ENCODE data around the gene FNDC11. TPM values are rescaled to one million over a fixed set of nuclear protein-coding genes. Genes with fewer than 3 reads are reported as not detected.

FNDC11 gene
- total and polyA plus RNA-seq, 4 donors = under 0.01 to 0.01 TPM; not detected in 2

- Histone ChIP-seq H3K27ac (ENCODE audit: low read depth in 1 of 2, low read length in 2 of 2) (peak overlapping the region in 1 of 2 donors; percentile 9), H3K9me3 (ENCODE audit: control insufficient read depth in 4 of 4, low read length in 3 of 4) (no peaks in the 10 kb centered on the region), H3K27me3 (ENCODE audit: control insufficient read depth in 4 of 4, insufficient read depth in 4 of 4, low read length in 3 of 4) (no peaks in the 10 kb centered on the region), H3K36me3 (ENCODE audit: control insufficient read depth in 4 of 4, insufficient read depth in 3 of 4, low read depth in 1 of 4, low read length in 3 of 4) (peaks cover 0 to 7% (median 0%) of the 10 kb centered on the region in 4 donors), H3K4me1 (ENCODE audit: control insufficient read depth in 4 of 4, insufficient read depth in 4 of 4, low read length in 3 of 4) (peaks cover 6 to 28% (median 20%) of the 10 kb centered on the region in 4 donors), H3K4me3 (ENCODE audit: low read depth in 1 of 3, low read length in 3 of 3) (peak overlapping the region; percentile 68 to 96 (median 71)), H3K9ac (ENCODE audit: low read depth in 1 of 2, low read length in 2 of 2) (peak overlapping the region; percentile 94 to 95)
- no peak for DNase-seq (ENCODE audit: low spot score)
- no peak for TF ChIP-seq TAF1 (conservative IDR thresholded peaks at IDR 0.05)
- TF ChIP-seq HNF4G (IDR thresholded peaks at IDR 0.05) = no peak
- no peak for TF ChIP-seq RAD21 (IDR thresholded peaks at IDR 0.05)
- no peak for TF ChIP-seq FOXA2 (IDR thresholded peaks at IDR 0.05)
- TF ChIP-seq RXRA (IDR thresholded peaks at IDR 0.05) = no peak
- TF ChIP-seq CTCF (IDR thresholded peaks at IDR 0.05; ENCODE audit: low read depth, low read length, missing input control) = no peak
- TF ChIP-seq MAX (IDR thresholded peaks at IDR 0.05) = no peak
- TF ChIP-seq ZBTB33 (IDR thresholded peaks at IDR 0.05) = no peak
- TF ChIP-seq YY1 (IDR thresholded peaks at IDR 0.05) = no peak
- TF ChIP-seq EGR1 (IDR thresholded peaks at IDR 0.05; ENCODE audit: low read depth in 2 of 2) = no peak
- no peak for TF ChIP-seq HNF4A (conservative IDR thresholded peaks at IDR 0.05)
- WGBS = 91% methylated on average over 34 of the region's 34 CpGs
These were observed 19.1 kb downstream of the FNDC11 start for GRCh38 chr20:63572788-63573646.

GRCh38 chr20:63573647-63574131 lies 19.7 kb downstream of the FNDC11 start:
- Histone ChIP-seq H3K27me3 (ENCODE audit: control insufficient read depth in 4 of 4, insufficient read depth in 4 of 4, low read length in 3 of 4) (no peaks in the 10 kb centered on the region), H3K36me3 (ENCODE audit: control insufficient read depth in 4 of 4, insufficient read depth in 3 of 4, low read depth in 1 of 4, low read length in 3 of 4) (peaks cover 0 to 4% (median 0%) of the 10 kb centered on the region in 4 donors), H3K4me1 (ENCODE audit: control insufficient read depth in 4 of 4, insufficient read depth in 4 of 4, low read length in 3 of 4) (peaks cover 6 to 23% (median 17%) of the 10 kb centered on the region in 4 donors), H3K9me3 (ENCODE audit: control insufficient read depth in 4 of 4, low read length in 3 of 4) (no peaks in the 10 kb centered on the region), H3K9ac (ENCODE audit: low read depth in 1 of 2, low read length in 2 of 2) (peak overlapping the region; percentile 94 to 95), H3K4me3 (ENCODE audit: low read depth in 1 of 3, low read length in 3 of 3) (peak overlapping the region; percentile 68 to 96 (median 71)), H3K27ac (ENCODE audit: low read depth in 1 of 2, low read length in 2 of 2) (peak overlapping the region; percentile 9 to 46)
- WGBS = 2% methylated on average over 24 of the region's 24 CpGs
- no peak for DNase-seq (ENCODE audit: low spot score)
- TF ChIP-seq FOXA2 (IDR thresholded peaks at IDR 0.05) = no peak
- no peak for TF ChIP-seq FOXA1 (IDR thresholded peaks at IDR 0.05)
- no peak for TF ChIP-seq TAF1 (conservative IDR thresholded peaks at IDR 0.05)
- no peak for TF ChIP-seq HNF4A (conservative IDR thresholded peaks at IDR 0.05)
- TF ChIP-seq RAD21 (IDR thresholded peaks at IDR 0.05) = no peak
- no peak for TF ChIP-seq MAX (IDR thresholded peaks at IDR 0.05)
- no peak for TF ChIP-seq REST (IDR thresholded peaks at IDR 0.05)
- TF ChIP-seq HNF4G (IDR thresholded peaks at IDR 0.05) = no peak
- TF ChIP-seq CTCF (IDR thresholded peaks at IDR 0.05; ENCODE audit: low read depth, low read length, missing input control) = no peak
- TF ChIP-seq JUND (IDR thresholded peaks at IDR 0.05) = no peak
- TF ChIP-seq ATF3 (IDR thresholded peaks at IDR 0.05) = no peak
- TF ChIP-seq SP1 (IDR thresholded peaks at IDR 0.05) = no peak
- no peak for TF ChIP-seq NR2F2 (IDR thresholded peaks at IDR 0.05)
- TF ChIP-seq EGR1 (IDR thresholded peaks at IDR 0.05; ENCODE audit: low read depth in 2 of 2) = no peak
- no peak for TF ChIP-seq ZBTB33 (IDR thresholded peaks at IDR 0.05)

Data from liver (tissue), 9 donors.